ACC112 (cell line): Measurements from ENCODE around the gene ADARB1.
"Not testable (repeated sequence)": the region's sequence is repeated elsewhere in the genome, so short reads cannot be mapped to it uniquely, and the experiment has no call there.

Experiments
- H2AFZ ChIP-seq: fragments of 200-600 bp; sonication (generic); one replicate; pipeline ENCODE4 v1.6.0; 2017; ENCODE audit warnings: antibody characterized with exemption, low read length; ENCODE audit not compliant: unreplicated experiment
- H3K27ac ChIP-seq: fragments of 200-600 bp; sonication (generic); 2 replicates; pipeline ENCODE4 v1.5.1; 2014; ENCODE audit warnings: low read depth, mild to moderate bottlenecking, antibody characterized with exemption, low read length, moderate library complexity
- H3K27me3 ChIP-seq: fragments of 200-600 bp; sonication (generic); 2 replicates; pipeline ENCODE4 v1.6.1; 2014; ENCODE audit warnings: mild to moderate bottlenecking, antibody characterized with exemption, low read length, moderate library complexity, mixed read lengths; ENCODE audit not compliant: insufficient read depth
- H3K36me3 ChIP-seq: fragments of 200-600 bp; sonication (generic); 2 replicates; pipeline ENCODE4 v1.6.1; 2016; ENCODE audit warnings: mild to moderate bottlenecking, antibody characterized with exemption, low read length, moderate library complexity, mixed read lengths; ENCODE audit not compliant: insufficient read depth
- H3K4me1 ChIP-seq: fragments of 200-600 bp; sonication (generic); one replicate; pipeline ENCODE4 v1.6.1; 2016; ENCODE audit warnings: low read length, mixed read lengths; ENCODE audit not compliant: insufficient read depth, unreplicated experiment, control insufficient read depth
- H3K4me3 ChIP-seq: fragments of 200-600 bp; sonication (generic); 2 replicates; pipeline ENCODE4 v1.5.1; 2014; ENCODE audit warnings: mild to moderate bottlenecking, low read depth, low read length
- H3K79me2 ChIP-seq: fragments of 200-600 bp; sonication (generic); one replicate; pipeline ENCODE4 v1.6.0; 2016; ENCODE audit warnings: low read length; ENCODE audit not compliant: control insufficient read depth, unreplicated experiment, insufficient read depth

Gene ADARB1

DNA sequence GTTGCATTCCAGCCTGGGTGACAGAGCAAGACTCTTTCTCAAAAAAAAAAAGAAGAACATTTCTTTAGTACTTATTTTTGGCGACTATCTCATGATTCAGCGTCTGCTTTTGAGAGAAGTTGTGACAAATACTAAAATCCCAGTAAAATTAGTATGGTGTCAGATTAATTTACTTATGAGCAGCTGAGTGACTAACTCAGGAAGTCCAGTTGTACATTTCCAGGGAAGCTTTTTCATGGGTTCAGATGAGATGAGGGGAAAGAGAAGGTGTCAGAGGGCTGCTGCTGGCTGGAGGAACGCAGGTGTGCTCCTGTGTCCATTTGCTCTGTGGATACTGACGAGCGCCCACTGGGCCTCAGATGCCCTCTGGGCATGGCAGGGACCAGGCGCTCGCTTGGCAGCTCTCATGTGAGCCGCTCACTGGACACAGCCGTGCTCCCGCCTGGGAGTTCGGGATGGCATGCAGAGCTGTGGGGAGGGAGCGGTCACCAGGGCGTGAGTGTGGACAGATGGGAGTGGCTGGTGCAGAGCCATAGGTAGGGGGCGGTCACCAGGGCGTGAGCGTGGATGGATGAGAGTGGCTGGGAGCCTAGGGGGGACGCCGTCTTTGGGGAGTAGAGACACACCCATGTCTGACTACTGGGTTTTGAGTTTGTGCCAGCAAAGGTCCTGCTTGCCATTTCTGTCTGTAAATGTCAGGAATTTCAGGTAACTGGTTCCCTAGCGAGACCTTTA lies 55.0 kb downstream of the ADARB1 start:
- Histone ChIP-seq H3K27ac (peak overlapping the region; percentile 78), H3K79me2 (peaks cover 4% of the 10 kb centered on the region), H3K4me1 (peaks cover 28% of the 10 kb centered on the region), H3K4me3 (peak overlapping the region; percentile 77), H3K27me3 (no peaks in the 10 kb centered on the region), H3K36me3 (no peaks in the 10 kb centered on the region), H2AFZ (no peak overlapping the region)

DNA sequence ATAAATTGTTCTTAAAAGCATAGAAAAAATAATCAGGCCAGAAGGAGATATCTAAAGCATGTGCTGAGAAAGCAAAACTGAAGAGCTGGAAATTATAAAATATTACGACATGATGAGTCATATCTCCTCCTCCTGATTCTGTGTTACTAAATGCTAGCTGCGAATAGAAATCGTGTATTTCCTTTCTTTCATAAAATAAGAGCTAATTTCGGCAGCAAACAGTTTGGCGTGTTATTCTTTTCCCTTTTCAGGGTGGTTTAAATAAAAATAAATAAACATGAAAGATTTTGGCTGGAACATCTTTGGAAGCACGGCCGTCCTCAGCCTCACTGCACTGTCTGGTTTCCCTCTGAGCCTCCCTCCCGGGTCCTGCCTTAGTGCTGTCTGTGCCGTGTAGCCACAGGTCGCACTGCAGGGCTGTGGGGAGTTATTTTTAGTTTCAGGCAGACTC lies 56.0 kb downstream of the ADARB1 start:
- H3K4me3 ChIP-seq: peak overlapping the region; percentile 77
- peaks cover 28% of the 10 kb centered on the region for H3K4me1 ChIP-seq
- H3K27me3 ChIP-seq: no peaks in the 10 kb centered on the region
- H3K79me2 ChIP-seq: peaks cover 4% of the 10 kb centered on the region
- no peaks in the 10 kb centered on the region for H3K36me3 ChIP-seq
- peak overlapping the region; percentile 78 for H3K27ac ChIP-seq
- peak overlapping the region; percentile 69 for H2AFZ ChIP-seq

DNA sequence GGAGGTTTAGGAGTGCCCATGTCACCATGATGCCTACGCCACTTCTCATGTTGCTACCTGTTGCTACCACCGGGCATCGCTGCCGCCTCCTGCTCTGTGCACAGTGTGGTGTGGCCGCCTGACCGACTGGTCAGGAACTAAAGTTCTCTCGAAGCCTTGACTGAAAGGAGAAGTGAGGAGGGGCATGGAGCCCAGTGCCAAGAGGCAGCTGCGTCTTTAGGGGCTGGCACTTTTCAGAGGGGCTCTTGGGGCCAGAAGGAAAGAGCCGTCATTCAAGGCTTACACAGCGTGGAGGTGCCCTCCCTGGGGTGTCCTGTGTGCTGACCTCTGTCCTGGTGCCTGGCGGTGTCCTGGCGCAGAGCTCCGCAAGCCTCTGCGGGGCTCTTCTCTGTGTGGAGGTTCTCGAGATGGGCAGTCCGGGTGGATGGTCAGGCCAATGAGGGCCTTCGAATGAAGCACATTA lies 57.2 kb downstream of the ADARB1 start:
- H3K79me2 ChIP-seq: peaks cover 4% of the 10 kb centered on the region
- H3K4me3 ChIP-seq: no peak overlapping the region
- no peak overlapping the region for H3K27ac ChIP-seq
- H3K36me3 ChIP-seq: no peaks in the 10 kb centered on the region
- no peak overlapping the region for H2AFZ ChIP-seq
- H3K27me3 ChIP-seq: no peaks in the 10 kb centered on the region
- peaks cover 37% of the 10 kb centered on the region for H3K4me1 ChIP-seq

DNA sequence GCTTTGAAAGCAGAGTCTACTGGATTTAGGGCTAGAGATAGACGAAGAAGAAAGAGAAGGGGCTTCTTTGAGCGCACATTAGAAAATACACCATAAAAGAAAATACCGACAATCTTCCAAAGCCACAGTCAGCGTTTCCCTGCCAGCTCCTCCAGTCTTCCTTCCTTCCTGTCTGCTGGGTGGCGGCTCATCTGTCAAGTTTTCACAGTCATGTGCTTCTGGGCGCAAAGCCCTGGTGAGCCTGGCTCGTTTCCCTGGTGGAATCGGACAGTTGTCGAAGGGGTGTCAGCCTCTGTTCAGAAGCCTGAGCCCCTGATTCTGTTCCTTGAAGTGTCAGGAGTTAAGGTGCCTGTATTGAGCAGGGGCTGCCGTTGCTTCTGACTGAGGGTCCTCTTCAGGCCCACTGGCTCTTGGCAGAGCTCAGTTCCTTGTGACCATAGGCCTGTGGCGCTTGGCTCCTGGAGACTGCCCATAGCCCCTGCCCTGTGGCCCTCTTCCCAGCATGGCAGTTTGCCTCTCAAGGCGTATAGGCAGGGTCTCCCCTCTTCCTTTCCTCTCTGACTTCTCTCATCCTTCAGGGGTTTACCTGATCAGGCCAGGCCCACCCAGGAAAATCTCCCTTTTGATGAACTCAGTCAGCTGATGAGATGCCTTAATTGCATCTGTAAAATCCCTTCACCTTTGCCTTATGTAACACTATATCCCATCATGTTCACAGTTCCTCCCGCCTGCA lies 58.6 kb downstream of the ADARB1 start:
- no peaks in the 10 kb centered on the region for H3K36me3 ChIP-seq
- peaks cover 46% of the 10 kb centered on the region for H3K4me1 ChIP-seq
- H3K27me3 ChIP-seq: no peaks in the 10 kb centered on the region
- peaks cover 4% of the 10 kb centered on the region for H3K79me2 ChIP-seq
- no peak overlapping the region for H3K4me3 ChIP-seq
- no peak overlapping the region for H2AFZ ChIP-seq
- no peak overlapping the region for H3K27ac ChIP-seq

DNA sequence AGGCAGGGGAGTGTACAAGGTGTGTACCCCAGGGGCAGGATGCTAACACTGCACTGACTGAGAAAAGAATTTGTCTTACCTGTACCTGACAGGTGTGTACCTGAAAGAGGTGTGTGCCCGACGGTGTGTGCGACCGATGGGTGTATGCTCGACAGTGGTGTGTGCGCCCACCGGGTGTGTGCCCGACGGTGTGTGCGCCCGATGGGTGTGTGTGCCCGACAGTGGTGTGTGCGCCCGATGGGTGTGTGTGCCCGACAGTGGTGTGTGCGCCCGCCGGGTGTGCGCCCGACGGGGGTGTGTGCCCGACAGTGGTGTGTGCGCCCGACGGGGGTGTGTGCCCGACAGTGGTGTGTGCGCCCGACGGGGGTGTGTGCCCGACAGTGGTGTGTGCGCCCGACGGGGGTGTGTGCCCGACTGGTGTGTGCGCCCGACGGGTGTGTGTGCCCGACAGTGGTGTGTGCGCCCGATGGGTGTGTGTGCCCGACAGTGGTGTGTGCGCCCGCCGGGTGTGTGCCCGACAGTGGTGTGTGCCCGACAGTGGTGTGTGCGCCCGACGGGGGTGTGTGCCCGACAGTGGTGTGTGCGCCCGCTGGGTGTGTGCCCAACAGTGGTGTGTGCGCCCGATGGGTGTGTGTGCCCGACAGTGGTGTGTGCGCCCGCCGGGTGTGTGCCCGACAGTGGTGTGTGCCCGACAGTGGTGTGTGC lies 59.3 kb downstream of the ADARB1 start:
- H2AFZ ChIP-seq, H3K4me3 ChIP-seq, H3K79me2 ChIP-seq, H3K27ac ChIP-seq, H3K36me3 ChIP-seq, H3K27me3 ChIP-seq: not testable (repeated sequence)
- peaks cover 41% of the 10 kb centered on the region for H3K4me1 ChIP-seq

DNA sequence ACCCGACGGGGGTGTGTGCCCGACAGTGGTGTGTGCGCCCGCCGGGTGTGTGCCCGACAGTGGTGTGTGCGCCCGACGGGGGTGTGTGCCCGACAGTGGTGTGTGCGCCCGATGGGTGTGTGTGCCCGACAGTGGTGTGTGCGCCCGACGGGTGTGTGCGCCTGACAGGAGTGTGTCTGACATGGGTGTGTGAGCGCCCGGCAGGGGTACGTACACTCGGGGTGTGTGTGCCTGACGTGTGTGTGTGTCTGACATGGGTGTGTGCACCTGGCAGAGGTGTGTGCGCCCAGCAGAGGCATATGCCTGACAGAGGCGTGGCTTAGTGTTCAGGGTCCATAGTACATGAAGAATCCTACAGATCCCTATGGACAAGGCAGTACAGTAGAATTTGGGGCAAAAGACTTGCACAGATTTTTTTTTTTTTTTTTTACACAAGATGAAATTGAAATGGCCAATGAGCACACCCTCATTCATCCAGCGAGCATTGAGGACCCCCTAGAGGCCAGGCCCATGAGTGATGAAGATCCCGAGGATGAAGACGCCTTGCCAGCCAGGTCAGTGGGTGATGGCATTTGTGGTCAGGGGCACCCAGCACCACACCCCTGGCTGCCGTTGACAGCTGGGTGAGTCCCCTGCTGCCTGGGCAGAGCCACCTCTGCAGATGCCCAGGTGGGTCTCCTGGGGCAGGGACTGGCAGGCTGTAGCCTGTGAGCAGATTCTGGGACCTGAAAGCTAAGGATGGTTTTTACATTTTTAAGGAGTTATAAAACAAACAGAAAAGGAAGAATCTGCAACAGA lies 60.1 kb downstream of the ADARB1 start:
- Histone ChIP-seq H3K36me3 (no peaks in the 10 kb centered on the region), H3K4me1 (peaks cover 33% of the 10 kb centered on the region), H2AFZ (no peak overlapping the region), H3K79me2 (peaks cover 4% of the 10 kb centered on the region), H3K27me3 (no peaks in the 10 kb centered on the region), H3K27ac (no peak overlapping the region), H3K4me3 (no peak overlapping the region)

DNA sequence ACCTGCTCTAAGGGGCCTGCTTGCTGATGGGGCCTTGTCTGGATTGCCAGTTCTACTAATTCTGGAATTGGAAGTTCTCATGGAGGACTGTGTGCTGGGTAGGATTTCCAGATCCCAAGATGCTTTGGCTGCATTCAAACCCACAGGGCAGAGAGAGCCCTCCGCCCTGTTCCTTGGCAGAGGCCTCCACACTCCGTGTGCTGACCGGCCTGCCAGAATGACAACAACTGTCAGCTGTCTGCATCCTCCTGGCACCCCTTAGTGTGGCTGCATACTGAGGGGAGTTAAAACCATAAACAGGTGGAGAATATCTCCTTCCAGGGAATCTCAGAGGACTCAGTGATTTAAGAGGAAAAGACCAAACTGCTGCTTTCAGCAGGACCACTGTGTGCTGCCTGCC lies 60.7 kb downstream of the ADARB1 start:
- Histone ChIP-seq H3K27me3 (no peaks in the 10 kb centered on the region), H3K4me3 (no peak overlapping the region), H3K27ac (no peak overlapping the region)

DNA sequence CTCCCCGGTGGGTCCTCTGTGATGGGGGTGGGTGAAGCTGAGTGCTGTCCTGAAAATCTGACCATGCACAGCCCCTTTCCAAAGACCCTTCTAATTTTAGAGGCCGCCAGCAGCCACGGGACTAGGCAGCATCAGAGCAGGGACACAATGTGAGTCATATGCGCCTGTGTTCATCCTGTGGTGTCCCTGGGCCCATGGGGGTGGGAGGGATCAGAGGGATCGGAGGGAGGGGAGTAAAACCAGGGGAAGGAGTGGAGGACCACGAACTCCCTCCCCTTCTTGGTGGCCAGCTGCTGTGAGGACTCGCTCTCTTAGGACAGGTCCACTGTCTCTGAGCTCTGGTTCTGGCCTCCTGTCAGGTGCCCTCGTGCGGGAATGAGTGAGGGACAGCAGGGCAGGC lies 61.5 kb downstream of the ADARB1 start:
- H2AFZ ChIP-seq: no peak overlapping the region
- peaks cover 4% of the 10 kb centered on the region for H3K79me2 ChIP-seq
- no peak overlapping the region for H3K4me3 ChIP-seq
- H3K27me3 ChIP-seq: no peaks in the 10 kb centered on the region
- peaks cover 24% of the 10 kb centered on the region for H3K4me1 ChIP-seq
- H3K36me3 ChIP-seq: no peaks in the 10 kb centered on the region
- H3K27ac ChIP-seq: no peak overlapping the region

More for the DNA sequence above, 60.7 kb downstream of the ADARB1 start:
- peaks cover 27% of the 10 kb centered on the region for H3K4me1 ChIP-seq
- no peak overlapping the region for H2AFZ ChIP-seq
- H3K36me3 ChIP-seq: no peaks in the 10 kb centered on the region
- H3K79me2 ChIP-seq: peaks cover 4% of the 10 kb centered on the region

DNA sequence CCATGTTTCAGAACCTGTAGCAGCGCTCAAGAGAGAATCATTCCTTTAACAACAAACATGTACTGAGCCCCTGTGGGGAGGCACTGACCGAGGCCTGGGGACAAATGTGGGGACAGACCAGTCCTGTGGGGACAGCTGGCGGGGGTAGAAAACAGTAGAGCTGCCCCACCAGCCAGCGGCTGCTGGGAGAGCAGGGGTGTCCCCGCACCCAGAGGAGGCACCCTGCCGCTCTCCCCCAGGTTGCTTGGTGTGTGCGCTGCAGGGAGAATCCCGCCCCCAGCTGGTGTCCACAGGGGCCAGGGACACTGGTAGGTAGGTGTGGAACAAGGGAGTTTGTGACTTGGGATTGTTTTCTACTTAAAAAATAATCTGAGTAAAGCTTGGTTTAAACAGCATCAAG lies 62.1 kb downstream of the ADARB1 start:
- no peak overlapping the region for H2AFZ ChIP-seq
- H3K36me3 ChIP-seq: no peaks in the 10 kb centered on the region
- H3K4me3 ChIP-seq: no peak overlapping the region
- H3K27ac ChIP-seq: peak overlapping the region; percentile 36; the same call in 1 of the 2 replicates
- no peaks in the 10 kb centered on the region for H3K27me3 ChIP-seq
- H3K4me1 ChIP-seq: peaks cover 18% of the 10 kb centered on the region
- H3K79me2 ChIP-seq: peaks cover 4% of the 10 kb centered on the region
